A673 (cell line): ENCODE data around the gene PAX4.

Experiments
- CTCF ChIP-seq: fragments of 300-800, 200-600 bp; sonication (generic); conservative IDR thresholded peaks from 2 replicates; pipeline ENCODE4 v1.5.1; 2017; ENCODE audit warnings: low read depth, mild to moderate bottlenecking, antibody characterized with exemption, low read length, moderate library complexity, mixed read lengths
- EZH2 ChIP-seq: fragments of 200-600 bp; sonication (generic); IDR thresholded peaks from 2 replicates; pipeline ENCODE4 v1.6.1; 2017; ENCODE audit warnings: borderline replicate concordance, low read depth, mild to moderate bottlenecking, mixed read lengths, antibody characterized with exemption, low read length; ENCODE audit not compliant: poor library complexity, severe bottlenecking

- TF ChIP-seq CTCF (no peak), EZH2 (no peak)
These were observed 5.7 kb downstream of the PAX4 start for GRCh38 chr7:127612263-127612662.
